Measurements from ENCODE around the gene POMZP3.
"Not testable (repeated sequence)": the region's sequence is repeated elsewhere in the genome, so short reads cannot be mapped to it uniquely, and the experiment has no call there.

Gene POMZP3

DNA sequence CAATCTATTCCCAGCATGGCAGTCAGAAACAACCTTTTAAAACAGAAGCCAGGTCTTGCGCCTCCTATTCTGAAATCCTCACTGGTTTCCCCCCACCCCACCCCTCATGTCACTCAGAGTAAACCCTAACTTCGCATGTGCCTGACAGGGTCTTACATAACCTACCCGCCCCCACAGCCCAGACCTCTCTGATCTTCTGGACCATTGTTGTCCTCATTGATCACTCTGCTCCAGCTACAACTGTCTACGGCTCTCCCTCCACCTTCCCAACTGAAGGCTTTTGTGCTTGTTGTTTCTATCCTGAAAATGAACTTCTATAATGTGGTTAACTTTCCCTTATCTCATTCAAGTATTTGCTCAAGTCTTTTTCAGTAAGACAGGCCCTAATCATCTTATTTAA lies 66.9 kb downstream of the POMZP3 start:
- H3K27ac ChIP-seq (ENCODE audit: low read depth, low read length); H3K4me1 ChIP-seq (ENCODE audit: insufficient read depth, low read length); H3K27me3 ChIP-seq (ENCODE audit: control insufficient read depth in 1 of 2, insufficient read depth in 2 of 2, low read length in 2 of 2); H3K9me3 ChIP-seq (ENCODE audit: low read length); H3K36me3 ChIP-seq (ENCODE audit: insufficient read depth, low read length); H3K4me3 ChIP-seq (ENCODE audit: low read depth in 1 of 2, low read length in 2 of 2); H3K9ac ChIP-seq (ENCODE audit: low read length): not testable (repeated sequence)
